NCI-H2171 treated with DMSO at 0.1 percent for 48 hours (cell line): ENCODE data around the gene TLR9.
"Not testable (repeated sequence)": the region's sequence is repeated elsewhere in the genome, so short reads cannot be mapped to it uniquely, and the experiment has no call there.

Experiments
- DNase-seq: peaks from one replicate; lab custom pipeline; 2025; lab: John Stamatoyannopoulos, UW

Gene TLR9

DNA sequence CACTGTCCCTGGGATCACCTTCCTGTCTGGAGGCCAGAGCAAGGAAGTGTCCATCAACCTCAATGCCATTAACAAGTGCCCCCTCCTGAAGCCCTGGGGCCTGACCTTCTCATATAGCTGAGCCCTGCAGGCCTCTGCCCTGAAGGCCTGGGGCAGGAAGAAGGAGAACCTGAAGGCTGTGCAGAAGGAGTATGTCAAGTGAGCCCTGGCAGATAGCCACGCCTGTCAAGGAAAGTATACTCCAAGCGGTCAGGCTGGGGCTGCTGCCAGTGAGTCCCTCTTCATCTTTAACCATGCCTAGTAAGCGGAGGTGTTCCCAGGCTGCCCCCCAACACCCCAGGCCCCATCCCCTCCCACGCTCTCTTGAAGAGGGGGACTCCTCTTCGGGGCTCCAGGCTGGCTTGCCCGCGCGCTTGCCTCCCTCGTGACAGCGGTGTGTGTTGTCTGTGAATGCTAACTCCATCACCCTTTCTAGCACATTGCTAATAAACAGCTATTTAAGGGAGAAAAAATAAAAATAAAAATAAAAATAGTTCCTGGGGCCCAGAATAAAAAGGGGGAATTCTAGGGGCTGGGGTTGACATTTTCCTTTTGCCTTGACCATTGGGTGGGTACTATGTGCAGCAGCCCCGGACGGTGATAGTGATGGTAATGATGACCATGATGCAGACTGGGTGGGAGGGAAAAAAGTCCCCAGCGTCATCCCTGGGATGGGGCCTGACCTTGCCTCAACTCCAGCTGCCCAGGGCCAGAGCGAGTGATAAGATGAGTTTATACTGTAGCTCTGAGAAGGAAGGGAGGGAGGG, 30.8 kb downstream of the TLR9 start:
- DNase-seq = no peak

DNA sequence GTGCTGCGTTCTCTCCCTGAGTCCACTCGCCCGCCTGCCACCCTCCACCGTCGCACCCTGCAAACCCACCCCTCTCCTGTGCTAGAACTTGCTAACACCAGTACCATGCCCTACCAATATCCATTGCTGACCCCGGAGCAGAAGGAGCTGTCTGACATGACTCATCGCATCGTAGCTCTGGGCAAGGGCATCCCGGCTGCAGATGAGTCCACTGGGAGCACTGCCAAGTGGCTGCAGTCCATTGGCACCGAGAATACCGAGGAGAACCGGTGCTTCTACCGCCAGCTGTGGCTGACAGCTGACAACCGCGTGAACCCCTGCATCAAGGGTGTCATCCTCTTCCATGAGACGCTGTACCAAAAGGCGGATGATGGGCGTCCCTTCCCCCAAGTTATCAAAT, 32.4 kb downstream of the TLR9 start:
- DNase-seq = no peak

DNA sequence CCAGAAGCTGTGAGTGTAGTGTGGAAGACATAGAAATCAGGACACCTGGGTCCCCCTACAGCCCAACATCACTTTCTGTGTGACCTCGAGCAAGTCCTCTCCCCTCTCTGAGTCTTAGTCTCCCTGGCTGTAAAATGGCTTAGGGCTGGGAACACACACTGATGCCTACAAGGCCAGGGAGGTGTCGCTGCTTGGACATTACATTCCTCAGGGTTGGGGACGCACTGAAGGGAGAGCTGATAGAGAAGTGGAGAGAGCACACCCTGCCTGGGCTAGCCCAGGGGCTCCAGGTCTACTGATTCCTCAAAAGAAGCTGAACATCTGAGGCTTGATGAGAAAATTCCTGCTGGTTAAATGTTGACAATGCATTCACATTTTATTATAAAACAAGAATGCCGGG, 33.8 kb downstream of the TLR9 start:
- DNase-seq = no peak

DNA sequence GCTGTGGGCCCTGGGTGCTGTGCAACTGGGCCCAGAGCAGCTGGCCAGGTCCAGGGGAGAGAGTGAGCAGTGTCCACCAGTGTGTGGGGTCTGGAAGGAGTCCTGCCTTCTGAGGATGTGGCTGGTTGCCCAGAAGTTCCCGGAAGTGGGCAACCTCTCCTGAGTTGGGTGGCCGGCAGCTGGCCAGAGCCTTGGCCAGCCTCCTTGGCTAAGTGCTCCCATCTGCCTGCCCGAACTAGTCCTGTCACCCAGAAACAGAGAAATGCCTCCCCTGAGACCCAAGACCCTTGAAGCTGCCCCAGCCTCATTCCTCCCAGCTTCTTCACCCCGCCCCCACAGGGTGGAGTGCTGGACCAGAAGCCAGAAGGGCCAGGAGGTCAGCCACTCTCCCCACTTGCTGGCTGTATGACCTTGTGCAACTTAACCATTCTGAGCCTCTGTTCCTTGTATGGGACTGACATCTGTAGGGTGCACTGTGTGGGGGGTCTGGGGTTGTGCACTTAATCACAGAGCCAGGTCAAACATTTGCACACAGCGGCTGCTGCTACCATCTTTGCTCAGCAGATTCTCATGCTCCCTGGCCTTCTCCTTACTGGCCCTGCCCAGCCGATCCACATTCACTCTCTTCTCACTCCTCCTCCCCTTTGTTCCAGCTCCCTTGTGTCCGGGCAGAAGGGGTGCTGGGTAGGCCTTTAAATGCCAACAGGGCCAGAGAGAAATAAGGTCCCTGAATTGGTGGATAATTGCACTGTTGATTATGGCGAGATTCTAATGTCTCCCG, 35.0 kb downstream of the TLR9 start:
- DNase-seq = no peak

DNA sequence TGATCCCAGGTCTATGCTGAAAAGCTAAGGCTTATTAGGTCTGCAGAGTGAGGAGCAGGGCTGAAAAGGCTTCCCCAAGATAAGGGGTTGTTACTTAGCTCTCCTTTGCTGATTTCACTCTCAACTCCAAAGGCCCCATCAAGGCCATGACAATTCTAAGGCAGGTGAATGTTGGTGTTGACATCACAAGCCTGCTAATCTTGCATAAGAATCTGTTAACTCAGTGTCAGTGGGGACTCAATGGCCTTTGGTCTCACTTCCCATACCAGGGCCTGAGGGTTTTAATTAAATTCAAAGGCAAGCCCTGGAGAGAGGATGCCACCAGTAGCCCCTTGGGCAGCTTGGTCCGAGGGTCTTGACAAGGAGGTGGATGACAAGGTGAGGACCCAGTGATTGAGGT, 36.9 kb downstream of the TLR9 start:
- no peak for DNase-seq

DNA sequence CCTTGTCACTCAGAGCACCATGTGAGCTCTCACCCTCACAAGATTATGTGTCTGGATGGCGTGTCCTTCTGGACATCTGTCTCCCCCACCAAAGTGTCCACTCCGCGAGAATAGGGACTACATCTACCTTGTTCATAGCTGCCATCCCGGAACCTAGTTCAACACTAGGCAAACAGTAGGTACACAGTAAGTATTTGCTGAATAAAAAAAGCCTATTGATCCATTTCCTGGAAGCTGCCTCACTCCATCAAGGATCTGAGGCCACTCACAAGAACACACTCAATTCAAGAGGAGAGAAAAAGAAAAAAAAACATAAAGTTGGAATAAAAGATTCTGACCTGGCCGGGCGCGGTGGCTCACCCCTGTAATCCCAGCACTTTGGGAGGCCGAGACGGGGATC, 38.7 kb downstream of the TLR9 start:
- no peak for DNase-seq

DNA sequence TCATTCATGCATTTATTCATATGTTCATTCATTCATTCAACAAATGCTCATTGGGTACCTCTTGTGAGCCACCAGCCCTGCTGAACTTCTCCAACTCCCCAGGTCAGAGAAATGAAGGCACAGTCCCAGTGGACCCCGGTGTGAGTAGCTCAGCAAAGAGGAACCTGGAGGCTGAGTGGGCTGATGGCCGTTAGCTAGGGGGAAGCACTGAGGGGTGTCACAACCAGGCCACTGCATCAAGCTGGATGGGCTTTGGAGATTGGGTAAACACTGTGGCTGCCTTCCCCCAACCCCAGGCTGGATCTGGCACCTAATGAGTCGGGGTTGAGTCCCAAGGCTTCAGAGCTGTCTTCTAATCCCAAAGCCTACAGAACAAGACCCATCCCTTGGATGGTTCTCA, 39.6 kb downstream of the TLR9 start:
- no peak for DNase-seq

DNA sequence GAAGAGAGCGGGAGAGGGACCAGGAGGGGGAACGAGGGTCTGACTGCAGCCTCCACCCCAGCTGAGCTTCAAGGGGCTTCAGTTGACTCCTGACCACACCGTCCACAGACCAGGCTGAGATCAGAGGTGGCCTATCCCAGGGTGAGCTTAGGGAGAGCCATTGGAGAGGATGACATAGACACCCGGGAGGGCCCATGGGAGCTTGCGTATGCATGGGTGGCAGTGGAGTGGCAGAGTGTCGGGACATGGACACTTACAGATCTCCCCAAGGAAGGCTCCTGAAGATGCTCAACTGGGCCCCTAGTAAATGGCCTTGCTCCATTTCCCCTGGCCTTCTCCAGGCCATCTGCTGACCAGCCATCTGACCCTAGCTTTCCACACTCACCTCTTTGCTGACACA, 40.1 kb downstream of the TLR9 start:
- no peak for DNase-seq

DNA sequence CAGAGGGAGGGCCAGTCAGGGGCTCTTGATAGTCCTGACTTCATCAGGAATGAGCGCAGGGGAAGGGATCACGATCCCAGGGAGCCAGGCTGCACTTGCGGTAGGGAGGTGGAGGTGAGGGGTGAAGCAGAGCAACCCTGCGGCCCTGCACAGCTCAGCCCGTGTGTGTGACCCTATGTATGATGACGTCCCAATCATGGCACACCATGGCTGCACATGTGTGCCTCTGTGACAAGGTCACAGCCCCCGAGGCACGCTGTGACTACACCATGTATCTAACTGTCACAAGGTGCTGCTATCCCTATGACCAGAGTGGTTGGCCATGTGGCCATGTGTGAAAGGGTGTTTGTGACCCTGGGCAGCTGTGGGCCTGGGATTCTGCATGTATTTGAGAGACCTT, 40.8 kb downstream of the TLR9 start:
- DNase-seq = no peak

DNA sequence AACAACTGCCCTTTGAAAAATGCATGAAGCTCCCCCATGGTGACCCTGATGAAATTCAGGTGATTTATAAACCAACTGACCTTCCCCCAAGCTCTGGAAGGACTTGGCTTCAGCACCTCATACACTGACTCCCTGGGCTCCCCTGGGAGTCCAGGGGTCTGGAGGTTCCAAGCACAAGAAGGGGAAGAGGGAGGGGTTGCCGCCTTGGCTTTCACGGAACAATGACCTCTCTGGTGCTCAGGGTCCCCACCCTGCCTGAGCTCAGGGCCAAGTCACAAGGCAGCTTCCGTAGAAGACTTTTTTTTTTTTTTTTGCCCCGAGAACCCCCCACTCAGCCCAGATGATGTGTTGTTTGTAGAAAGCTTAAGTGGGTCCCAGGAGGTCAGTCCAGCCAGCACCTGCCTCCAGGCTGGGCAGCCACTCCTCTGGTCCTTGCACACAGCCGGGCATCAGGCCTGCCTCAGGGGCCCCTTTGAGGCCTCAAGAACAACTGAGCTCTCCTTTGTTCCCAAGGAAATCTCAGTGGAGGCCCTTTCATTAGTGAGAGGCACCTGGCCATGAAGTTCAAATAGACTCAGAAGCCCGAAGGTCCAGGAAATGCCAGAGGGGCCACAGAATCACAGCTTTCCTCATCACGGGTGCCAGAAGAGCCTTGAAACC, 41.5 kb downstream of the TLR9 start:
- no peak for DNase-seq

DNA sequence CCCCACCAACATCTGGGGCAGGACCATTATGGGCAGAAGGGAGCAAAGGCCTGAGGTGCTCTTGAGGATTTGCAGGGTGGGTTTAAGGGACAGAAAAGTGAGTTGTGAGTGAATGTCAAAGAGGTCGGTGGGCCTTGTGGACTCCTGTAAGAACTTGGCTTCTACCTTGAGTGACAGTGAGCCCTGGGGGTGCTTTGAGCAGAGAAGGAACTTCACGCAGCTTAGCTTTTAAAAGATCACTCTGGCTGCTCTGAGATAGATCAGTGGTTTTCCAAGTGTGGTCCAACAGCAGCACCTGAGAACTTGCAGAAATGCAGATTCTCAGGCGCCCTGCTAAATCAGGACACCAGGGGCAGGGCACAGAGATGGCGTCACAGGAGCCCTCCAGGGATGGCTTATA, 42.8 kb downstream of the TLR9 start:
- DNase-seq = no peak

DNA sequence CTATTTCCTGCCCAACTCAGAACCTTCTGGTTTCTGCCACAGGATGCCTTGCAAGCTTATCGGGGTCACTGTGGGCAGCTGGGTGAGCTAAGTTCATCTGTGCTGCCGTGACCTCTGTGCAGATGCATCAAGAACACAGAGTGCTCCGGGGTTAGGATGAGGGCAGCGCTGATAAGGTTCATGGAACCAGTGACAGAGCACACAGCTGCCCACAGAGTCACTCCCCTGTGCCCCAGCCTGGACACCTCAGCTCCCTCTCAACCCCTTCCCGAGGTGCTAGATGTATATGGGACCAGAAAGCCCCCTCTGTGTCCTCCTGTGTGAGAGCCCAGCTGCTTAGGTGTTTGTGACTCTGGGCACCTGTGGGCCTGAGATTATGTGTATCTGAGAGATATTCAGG, 43.2 kb downstream of the TLR9 start:
- no peak for DNase-seq

DNA sequence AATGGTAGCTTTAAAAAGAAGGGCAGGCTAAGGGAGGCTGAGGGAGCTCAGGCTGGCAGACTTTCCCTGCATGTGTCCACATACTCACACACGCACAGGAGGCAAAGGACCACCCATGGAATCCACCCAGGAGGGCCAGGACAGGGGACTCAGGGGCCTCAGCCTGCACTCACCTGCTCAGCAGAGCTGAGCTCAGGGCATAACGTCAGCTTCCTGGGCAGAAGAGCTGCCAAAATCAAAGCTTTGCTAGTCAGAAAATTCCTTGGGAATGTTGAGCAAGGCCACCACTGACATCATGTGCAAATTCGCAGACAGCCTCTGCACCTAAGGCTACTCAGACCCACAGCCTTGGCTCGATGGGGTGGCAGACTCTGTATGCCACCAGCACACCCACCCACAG, 43.9 kb downstream of the TLR9 start:
- no peak for DNase-seq

DNA sequence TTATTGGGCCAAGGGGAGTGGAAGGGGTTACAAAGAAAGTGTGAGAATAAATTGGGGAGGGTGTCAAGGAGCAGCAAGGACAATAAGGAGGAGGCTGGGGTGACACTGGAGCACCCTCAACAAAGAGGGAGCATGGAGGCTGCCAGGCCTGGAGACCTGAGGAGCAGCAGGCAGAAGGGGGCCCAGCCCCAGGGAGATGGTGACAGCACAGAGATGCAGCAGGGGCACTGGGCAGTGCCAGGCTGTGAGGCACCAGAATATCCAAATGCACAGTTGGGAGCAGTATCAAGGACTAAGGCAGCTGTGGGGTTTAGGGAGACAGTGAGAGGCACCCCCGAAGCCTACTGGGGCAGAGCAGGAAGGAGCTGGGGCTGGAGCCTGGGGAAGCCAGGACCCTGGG, 46.9 kb downstream of the TLR9 start:
- DNase-seq = no peak

DNA sequence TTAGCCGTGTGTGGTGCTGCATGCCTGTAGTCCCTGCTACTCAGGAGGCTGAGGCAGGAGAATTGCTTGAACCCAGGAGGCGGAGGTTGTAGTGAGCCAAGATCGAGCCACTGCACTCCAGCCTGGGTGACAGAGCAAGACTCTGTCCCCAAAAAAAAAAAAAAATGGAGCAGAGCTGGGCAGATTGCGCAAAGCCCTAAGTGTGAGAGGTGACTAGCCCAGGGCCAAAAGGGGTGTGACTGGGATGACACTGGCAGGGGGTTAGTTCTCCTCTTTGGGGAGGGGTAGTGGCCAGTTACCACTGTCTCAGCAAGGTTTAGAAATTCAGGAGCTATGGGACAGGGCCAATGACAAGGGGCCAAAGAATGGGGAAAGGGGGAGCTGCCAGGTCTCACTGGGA, 47.3 kb downstream of the TLR9 start:
- DNase-seq = not testable (repeated sequence)

DNA sequence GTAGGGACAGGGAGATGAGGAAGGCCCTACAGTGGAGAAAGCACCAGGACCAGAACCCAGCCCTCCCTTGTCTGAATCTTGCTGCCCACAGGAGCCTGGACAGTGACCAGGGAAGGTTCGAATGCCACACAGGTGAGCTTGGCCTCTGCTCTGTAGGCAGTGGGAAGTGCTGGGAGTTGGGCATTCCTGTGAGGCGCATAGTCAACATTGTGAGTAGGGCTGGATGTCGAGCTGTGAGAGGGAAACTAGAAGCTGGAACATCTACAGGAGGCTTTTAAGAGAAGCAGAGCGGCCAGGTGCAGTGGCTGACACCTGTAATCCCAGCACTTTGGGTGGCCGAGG, 47.8 kb downstream of the TLR9 start:
- no peak for DNase-seq

DNA sequence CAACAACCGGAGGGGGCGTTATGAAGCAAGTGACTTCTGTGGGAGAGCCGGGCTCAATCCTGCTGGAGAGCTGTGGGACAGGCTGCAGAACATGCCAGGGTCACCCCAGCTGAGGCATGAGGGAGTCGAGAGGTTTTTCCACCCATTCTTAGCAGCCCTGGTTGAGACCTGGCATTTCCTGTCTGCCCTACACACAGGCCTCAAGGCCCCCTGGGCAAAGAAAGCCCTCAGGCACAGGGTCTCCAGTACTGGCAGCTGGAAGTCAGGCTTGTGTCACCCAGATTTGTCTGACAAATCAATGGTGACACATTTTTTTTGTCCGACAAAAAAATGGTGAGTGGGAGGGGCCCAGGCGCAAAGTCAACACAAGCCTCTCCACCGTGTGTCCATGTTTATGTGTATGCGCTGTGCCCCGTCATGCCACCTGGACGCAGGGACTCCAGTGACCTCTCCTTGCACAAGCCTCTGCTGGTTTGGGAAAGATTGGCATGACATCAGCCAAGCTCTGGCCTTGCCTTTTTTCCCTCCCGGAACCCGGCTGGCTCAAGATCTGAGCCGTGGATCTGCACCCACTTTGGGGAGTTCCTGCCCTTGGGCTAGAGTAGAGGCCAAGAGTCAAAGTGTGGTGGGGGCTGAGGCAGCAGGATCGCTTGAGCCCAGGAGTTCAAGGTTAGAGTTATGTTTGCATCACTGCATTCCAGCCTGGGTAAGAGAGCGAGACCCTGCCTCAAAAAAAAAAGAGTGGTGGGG, 48.3 kb downstream of the TLR9 start:
- no peak for DNase-seq

DNA sequence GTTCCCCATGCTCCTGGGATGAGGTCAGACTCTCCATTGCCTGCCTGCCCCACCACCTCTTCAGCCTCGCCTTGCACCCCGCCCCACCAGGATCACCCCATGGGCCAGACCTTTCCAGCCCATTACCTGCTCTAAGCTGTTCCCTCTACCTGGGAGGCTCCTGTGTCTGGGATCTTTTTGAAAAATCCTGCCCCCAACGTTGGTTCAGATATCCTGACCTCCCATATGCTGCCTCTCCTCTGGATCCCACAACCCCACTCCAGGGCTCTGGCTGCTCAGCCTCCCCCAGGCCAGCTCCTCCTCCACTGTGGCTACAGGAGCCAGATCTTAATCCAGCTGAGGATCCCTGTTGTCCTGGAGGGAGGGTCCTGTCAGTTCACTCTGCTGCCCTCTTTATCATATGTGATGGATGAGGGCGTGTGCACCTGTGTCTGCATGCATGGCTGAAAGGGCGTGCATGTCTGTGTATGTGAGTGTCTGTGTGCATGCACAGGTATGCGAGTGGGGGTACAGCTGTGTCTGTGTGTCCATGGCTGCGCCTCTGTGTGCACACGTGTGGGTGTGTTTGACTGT, 49.2 kb downstream of the TLR9 start:
- DNase-seq = no peak

DNA sequence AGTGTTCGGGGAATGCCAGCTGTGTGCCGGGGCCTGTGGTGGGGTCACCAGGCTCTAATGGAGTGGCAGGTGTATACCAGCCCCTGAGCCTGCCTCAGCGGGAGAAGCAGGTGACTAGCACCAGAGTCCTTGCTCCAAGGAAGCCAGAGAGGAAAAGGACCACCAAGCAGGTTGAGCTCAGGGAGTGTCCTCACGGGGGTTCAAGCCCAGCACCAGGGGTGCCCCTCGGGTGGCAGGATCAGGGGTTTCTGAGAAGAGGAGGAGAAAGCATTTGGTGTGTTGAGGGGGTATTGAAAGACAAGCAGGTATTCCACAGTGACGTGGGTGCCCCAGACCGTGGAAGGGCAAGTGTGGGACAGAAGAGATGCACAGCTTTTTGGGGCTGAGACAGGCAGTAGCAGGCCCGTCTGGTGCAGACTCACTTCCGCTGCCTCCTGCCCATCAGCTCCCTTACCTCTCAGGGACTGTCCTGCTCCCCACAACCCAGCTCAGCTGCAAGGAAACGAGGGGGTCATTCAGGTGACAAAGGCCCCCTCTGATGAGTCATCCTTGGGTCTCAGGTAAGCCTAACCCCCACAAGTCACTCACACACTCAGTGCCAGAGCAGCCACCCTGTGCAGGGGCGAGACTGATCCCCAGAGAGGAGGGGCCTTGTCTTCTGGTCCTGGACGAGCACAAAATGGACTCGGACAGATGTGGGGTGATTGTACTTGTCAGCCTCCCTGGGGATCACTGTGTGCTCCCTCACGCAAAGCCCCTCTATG, 49.8 kb downstream of the TLR9 start:
- DNase-seq = no peak

DNA sequence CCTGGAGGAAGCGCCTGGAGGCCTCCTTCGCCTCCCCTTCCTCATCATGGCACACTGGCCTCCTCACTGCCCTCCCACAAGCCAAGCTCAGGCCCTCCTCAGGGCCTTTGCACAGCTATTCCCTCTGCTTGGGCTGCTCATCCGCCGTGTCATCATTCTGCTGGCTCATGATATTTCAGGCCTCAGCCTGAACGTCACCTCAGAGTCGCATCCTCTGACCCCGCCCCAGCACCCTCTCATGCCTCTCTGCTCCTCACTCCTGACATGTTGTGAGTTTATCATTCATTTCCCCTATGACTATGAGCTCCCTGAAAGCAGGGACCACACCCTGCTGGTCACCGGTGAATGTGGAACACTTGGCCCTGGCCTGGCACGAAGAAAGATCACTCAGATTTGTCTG, 50.5 kb downstream of the TLR9 start:
- no peak for DNase-seq

DNA sequence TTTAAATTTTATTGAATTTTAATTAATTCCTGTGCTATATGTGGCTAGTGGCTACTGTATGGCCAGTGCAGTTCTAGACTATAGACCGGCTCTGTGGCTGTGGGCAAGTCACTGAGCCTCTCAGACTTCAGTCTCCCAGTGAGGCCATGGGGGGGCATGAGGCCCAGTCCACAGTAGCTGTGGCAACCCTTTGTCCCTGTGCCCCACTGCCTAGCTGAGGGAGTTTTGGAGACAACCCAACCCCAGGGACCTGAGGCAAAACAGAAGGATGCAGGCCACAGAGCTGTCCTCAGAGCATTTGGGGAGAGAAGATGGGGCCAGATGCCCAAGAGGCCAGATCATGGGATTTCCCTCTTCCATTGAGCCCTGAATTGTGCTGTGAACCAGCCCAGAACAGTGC, 52.3 kb downstream of the TLR9 start:
- no peak for DNase-seq
